Mucosa of descending colon (tissue), 3 donors: ENCODE measurements around the gene COPS4. TPM values are rescaled to one million over a fixed set of nuclear protein-coding genes. Genes with fewer than 3 reads are reported as not detected.
A peak's percentile ranks its signal among the peaks of the same experiment; 100 is the strongest.

Experiments used
- ATAC-seq: fragments of 200-7000 bp; cut with Tn5 transposase; one replicate; pipeline ENCODE4 v1.9.1; 2020; ENCODE audit warnings: mild to moderate bottlenecking, moderate library complexity
- DNase-seq, 3 donors: peaks; one replicate each; pipeline ENCODE4 v3.0.0-alpha.2; 2020
- H3K36me3 ChIP-seq: fragments of 200-600 bp; one replicate; pipeline ENCODE4 v1.8.0; 2021; ENCODE audit warnings: low read depth, mild to moderate bottlenecking
- H3K4me1 ChIP-seq: fragments of 200-600 bp; one replicate; pipeline ENCODE4 v1.8.0; 2021; ENCODE audit warnings: low read depth, mild to moderate bottlenecking
- H3K4me3 ChIP-seq: fragments of 200-600 bp; one replicate; pipeline ENCODE4 v1.8.0; 2021; ENCODE audit warnings: mild to moderate bottlenecking
- H3K9me3 ChIP-seq: fragments of 200-600 bp; one replicate; pipeline ENCODE4 v1.8.0; 2021; ENCODE audit warnings: mild to moderate bottlenecking
- CTCF ChIP-seq: fragments of 200-600 bp; IDR thresholded peaks from one replicate; pipeline ENCODE4 v1.8.0; 2022; ENCODE audit warnings: antibody characterized with exemption, mild to moderate bottlenecking
- intact Hi-C, 2 donors: fragments of 100-400 bp; cut with DNase I in 1 of 2; cut with micrococcal nuclease in 1 of 2; formaldehyde crosslinking; loops; one replicate each; pipeline versions ENCODE4 v1.11.0 to v1.11.1; 2022; cut with DNase I, micrococcal nuclease
- total RNA-seq, 3 donors: library from RNA; stranded (reverse); fragmentation: NEBNext Ultra II Directional in 2 of 3; extraction: Animal tissue kit (Norgen Biotek cat#: 25700) in 2 of 3; gene quantifications; one replicate each; pipeline versions ENCODE4 v1.2.1 to v1.2.4, GENCODE V29; 2021 to 2023
- donor health status: DM: no; HTN: no; CAD: no; lungs with moderate emphysema.
- donor health status: DM: no; HTN: no; CAD: no.
- donor health status: DM: no; HTN: yes; CAD: no.

COPS4 gene
- total RNA-seq, 3 donors from 2014 or later, result 16.7 to 26.1 (median 26.0) TPM

GRCh38 chr4:83011689-83012199, 23.2 kb upstream of the COPS4 start:
- Histone ChIP-seq H3K36me3 (no peaks in the 10 kb centered on the region), H3K4me1 (peaks cover 27% of the 10 kb centered on the region), H3K9me3 (no peaks in the 10 kb centered on the region), H3K4me3 (no peak overlapping the region)
- intact Hi-C loops, result loop anchor here in 1 of 2 donors (5.0 kb wide), 1 partner anchor 109 kb away; the partner anchor contains the start of gene THAP9
- ATAC-seq, result no peak
- no peak for DNase-seq
- TF ChIP-seq CTCF, result no peak

- DNase-seq (peak; percentile 42 to 77 (median 70)), ATAC-seq (peak; percentile 11)
- intact Hi-C loops, result loop anchor here in 1 of 2 donors (5.0 kb wide), 1 partner anchor 110 kb away; the partner anchor contains the start of gene THAP9
- no peaks in the 10 kb centered on the region for H3K36me3 ChIP-seq
- H3K4me3 ChIP-seq, result peak overlapping the region; percentile 65
- no peak for TF ChIP-seq CTCF
- peaks cover 27% of the 10 kb centered on the region for H3K4me1 ChIP-seq
- H3K9me3 ChIP-seq, result no peaks in the 10 kb centered on the region
Measured at GRCh38 chr4:83012200-83012686, 22.7 kb upstream of the COPS4 start.

- no peaks in the 10 kb centered on the region for H3K9me3 ChIP-seq
- ATAC-seq, result peak; percentile 95
- peaks cover 27% of the 10 kb centered on the region for H3K4me1 ChIP-seq
- peak; percentile 73 for TF ChIP-seq CTCF
- no peaks in the 10 kb centered on the region for H3K36me3 ChIP-seq
- peak; percentile 96 to 99 (median 98) for DNase-seq
- H3K4me3 ChIP-seq, result peak overlapping the region; percentile 65
- intact Hi-C loops, result loop anchor here in 1 of 2 donors (5.0 kb wide), 1 partner anchor 111 kb away; the partner anchor contains the start of gene THAP9
Measured at GRCh38 chr4:83012687-83013419, 22.1 kb upstream of the COPS4 start.

GRCh38 chr4:83013420-83013867, 21.5 kb upstream of the COPS4 start:
- H3K9me3 ChIP-seq, result no peaks in the 10 kb centered on the region
- intact Hi-C loops, result loop anchor here in 1 of 2 donors (5.0 kb wide), 1 partner anchor 111 kb away; the partner anchor contains the start of gene THAP9
- TF ChIP-seq CTCF, result no peak
- ATAC-seq, result no peak
- DNase-seq, result no peak
- H3K4me3 ChIP-seq, result peak overlapping the region; percentile 65
- H3K36me3 ChIP-seq, result no peaks in the 10 kb centered on the region
- H3K4me1 ChIP-seq, result peaks cover 27% of the 10 kb centered on the region

GRCh38 chr4:83013902-83014301, 21.1 kb upstream of the COPS4 start:
- no peak for TF ChIP-seq CTCF
- no peak for DNase-seq
- no peak for ATAC-seq

More at GRCh38 chr4:83013902-83014301, 21.1 kb upstream of the COPS4 start:
- H3K9me3 ChIP-seq, result no peaks in the 10 kb centered on the region
- H3K4me3 ChIP-seq, result no peak overlapping the region
- H3K36me3 ChIP-seq, result no peaks in the 10 kb centered on the region
- intact Hi-C loops, result loop anchor here in 1 of 2 donors (5.0 kb wide), 1 partner anchor 112 kb away; the partner anchor contains the start of gene THAP9
- H3K4me1 ChIP-seq, result peaks cover 22% of the 10 kb centered on the region
